GM18867 (cell line): ENCODE results near the gene COBL.
"Not testable (repeated sequence)": the region's sequence is repeated elsewhere in the genome, so short reads cannot be mapped to it uniquely, and the experiment has no call there.

ENCODE experiments used
- ATAC-seq: cut with Tn5 transposase; IDR thresholded peaks from one replicate; pipeline ENCODE4 v1.9.1; 2021; ENCODE audit warnings: mild to moderate bottlenecking, moderate library complexity; ENCODE audit not compliant: unreplicated experiment

Gene COBL

DNA sequence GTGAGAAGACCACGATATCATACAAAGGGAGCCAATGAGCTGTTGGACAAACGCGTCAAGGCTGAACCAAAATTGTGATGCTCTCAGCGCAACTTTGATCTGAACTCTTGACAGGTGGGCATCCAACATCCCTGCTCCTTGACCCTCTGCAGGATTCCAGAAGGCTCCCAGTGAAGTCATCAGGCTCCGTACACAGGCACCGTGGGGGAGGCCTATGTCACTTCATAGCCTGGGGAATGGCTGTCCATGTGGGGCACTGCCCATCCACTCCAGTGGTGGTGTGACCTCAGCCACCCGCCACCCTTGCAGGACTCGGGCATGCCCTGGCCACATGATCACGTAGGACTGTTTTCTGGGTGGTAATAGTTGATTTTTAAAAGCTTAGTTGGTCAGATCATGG, 300.1 kb downstream of the COBL start:
- ATAC-seq = no peak

- ATAC-seq = no peak
Measured at GRCh38 chr7:51015581-51015980, 301.0 kb downstream of the COBL start.

GRCh38 chr7:51014811-51015210, 301.8 kb downstream of the COBL start:
- ATAC-seq = no peak

GRCh38 chr7:51013861-51014511, 302.6 kb downstream of the COBL start:
- ATAC-seq = no peak

DNA sequence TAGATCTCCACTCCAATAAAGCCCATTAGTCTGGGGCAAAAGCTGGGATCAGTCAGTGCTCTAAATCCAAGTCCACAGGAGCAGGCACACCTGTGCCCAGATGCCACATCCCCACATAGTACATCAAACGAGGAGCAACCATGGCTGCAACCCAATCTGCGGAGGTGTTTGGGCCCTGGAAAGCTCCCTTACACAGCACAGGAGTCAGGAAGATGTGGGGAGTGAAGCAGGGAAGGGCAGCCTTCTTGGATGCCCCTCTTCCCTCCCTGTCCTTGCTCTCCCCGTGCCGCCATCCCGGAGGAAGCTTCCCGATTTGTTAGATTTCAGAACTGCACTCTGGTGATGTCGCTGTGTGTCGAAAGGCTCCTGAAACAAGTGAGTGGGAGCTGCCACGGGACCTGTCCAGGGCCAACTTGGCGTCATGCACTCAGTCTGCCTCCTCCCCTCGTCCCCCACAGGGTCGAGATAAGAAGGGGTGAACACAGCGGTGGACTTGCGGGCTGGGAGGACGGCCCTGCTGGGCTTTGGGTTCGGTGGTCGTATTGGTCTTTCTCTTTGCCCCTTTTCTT, 303.3 kb downstream of the COBL start:
- ATAC-seq = no peak

GRCh38 chr7:51012569-51013217, 303.9 kb downstream of the COBL start:
- ATAC-seq = no peak

- no peak for ATAC-seq
Measured at GRCh38 chr7:51011710-51012350, 304.8 kb downstream of the COBL start.

- no peak for ATAC-seq
Measured at GRCh38 chr7:51010534-51010933, 306.1 kb downstream of the COBL start.

- no peak for ATAC-seq
Measured at GRCh38 chr7:51009716-51010496, 306.7 kb downstream of the COBL start.

- no peak for ATAC-seq
Measured at GRCh38 chr7:51007551-51008505, 308.8 kb downstream of the COBL start.

GRCh38 chr7:51006483-51007235, 309.9 kb downstream of the COBL start:
- no peak for ATAC-seq

DNA sequence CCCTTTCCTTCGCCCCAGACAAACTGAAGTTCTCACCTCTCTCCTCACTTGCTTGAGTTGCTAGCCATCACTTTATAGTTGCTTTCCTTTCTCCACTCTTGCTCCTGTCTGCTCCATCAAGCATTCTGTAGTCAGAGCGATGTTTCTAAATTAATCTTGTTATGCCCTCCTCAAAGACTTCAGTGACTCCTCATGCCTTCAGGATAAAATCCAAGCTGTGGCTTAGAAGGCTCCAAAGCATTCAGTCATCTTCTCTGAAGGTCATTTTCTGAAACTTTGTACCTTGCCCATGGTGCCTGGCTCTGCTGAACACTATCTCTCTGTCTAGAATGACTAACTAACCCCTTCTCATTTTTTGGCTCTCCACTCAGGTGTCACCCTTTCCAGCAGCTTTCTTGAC, 311.5 kb downstream of the COBL start:
- no peak for ATAC-seq

DNA sequence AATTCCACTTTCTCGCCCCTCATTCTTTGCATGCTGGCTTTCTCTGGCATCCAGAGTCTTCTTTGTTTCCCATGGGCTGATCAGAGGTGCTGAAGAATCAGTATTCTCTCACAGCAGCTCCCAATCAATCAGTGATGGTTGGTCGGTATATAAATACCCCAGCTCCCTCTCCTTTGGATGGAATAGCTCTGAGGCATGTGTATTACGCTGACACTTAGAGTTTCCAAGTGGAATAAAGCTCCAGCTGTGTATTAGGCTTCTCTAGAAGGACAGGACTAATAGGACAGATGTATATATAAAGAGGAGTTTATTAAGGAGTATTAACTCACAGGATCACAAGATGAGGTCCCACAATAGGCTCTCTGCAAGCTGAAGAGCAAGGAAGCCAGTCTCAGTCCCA, 315.7 kb downstream of the COBL start:
- ATAC-seq = no peak

- peak; percentile 58 for ATAC-seq
Measured at GRCh38 chr7:50994753-50995319, 321.8 kb downstream of the COBL start.

DNA sequence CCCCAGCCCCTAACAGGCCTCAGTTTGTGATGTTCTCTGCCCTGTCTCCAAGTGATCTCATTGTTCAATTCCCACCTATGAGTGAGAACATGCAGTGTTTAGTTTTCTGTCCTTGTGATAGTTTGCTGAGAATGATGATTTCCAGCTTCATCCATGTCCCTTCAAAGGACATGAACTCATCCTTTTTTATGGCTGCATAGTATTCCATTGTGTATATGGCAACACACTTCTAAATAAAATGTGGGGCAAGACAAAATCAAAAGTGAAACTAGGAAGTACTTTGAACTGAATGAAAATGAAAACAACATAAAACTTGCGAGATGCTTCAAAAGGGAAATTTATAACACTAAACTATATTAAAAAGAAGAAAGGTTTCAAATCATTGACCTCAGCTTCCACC, 326.4 kb downstream of the COBL start:
- ATAC-seq = not testable (repeated sequence)

DNA sequence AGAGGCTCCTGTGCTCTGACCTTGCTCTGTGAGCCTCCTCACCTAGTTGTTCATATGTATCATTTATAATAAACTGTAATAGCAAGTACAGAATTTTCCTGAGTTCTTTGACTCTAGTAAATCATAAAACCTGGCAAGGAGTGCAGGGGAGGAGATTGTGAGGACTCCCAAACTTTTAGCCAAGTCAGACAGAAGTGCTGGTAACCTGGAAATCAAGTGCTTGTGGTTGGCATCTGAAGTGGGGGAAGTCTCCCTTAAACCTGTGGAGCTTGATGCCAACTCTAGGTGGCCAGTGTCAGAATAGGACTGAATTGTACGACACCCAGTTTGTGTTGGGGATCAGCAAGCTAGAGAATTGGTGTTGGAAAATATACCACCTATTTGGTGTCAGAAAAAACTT, 327.6 kb downstream of the COBL start:
- ATAC-seq = no peak

DNA sequence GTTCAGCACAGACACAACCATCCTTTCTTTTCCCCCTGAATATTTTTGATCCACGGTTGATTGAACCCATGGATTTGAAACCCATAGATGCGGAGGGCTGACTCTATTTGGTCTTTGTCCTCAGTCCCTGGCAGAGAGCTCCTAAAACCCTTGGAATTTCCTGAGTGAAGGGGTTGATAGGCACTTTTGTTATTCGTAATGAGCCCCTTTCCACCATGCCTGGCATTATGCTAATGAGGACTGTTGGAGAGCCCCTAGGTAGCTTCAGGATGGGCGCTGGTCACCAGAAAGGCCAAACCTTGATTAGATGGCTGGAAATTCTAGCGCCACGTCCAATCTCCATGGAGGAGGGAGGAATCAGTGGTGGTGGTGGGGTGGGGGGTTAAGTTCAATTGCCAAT, 328.1 kb downstream of the COBL start:
- ATAC-seq = no peak

DNA sequence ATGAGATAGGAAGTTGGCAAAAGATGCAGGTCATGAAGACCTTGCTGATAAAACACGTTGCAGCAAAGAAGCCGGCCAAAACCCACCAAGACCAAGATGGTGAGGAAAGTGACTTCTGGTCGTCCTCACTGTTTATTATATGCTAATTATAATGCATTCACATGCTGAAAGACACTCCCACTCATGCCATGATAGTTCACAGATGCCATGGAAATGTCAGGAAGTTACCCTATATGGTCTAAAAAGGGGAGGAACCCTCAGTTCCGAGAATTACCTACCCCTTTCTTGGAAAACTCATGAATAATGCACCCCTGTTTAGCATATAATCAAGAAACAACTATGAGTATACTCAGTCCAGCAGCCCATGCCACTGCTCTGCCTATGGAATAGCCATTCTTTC, 331.5 kb downstream of the COBL start:
- no peak for ATAC-seq

DNA sequence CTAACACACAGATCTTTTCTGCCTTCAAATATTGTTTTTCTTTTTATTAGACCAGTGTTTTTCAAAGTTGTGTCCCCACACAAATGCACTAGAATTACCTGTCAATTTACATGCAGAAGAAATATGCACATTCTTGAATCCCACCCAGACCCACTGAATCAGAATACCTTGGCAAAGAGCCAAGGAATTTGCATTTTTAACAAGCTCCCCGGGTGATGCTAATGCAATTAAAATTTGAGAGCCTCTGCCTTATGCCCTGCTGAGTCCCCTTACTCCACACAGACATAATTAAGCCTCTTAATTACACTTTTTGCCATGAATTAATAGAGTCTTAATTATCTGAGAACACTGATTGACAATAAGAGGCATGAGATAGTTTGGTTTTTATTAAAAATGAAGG, 332.8 kb downstream of the COBL start:
- ATAC-seq = no peak
